Measurements from ENCODE around the gene EFEMP2.

EFEMP2 gene

GRCh38 chr11:65885231-65885630, 12.6 kb upstream of the EFEMP2 start:
- no peak overlapping the region for H3K9ac ChIP-seq
- H3K4me3 ChIP-seq (ENCODE audit: low read depth, low read length), result no peak overlapping the region
- no peaks in the 10 kb centered on the region for H3K36me3 ChIP-seq (ENCODE audit: control insufficient read depth, insufficient read depth, low read length)
- TF ChIP-seq, protein P1, sequence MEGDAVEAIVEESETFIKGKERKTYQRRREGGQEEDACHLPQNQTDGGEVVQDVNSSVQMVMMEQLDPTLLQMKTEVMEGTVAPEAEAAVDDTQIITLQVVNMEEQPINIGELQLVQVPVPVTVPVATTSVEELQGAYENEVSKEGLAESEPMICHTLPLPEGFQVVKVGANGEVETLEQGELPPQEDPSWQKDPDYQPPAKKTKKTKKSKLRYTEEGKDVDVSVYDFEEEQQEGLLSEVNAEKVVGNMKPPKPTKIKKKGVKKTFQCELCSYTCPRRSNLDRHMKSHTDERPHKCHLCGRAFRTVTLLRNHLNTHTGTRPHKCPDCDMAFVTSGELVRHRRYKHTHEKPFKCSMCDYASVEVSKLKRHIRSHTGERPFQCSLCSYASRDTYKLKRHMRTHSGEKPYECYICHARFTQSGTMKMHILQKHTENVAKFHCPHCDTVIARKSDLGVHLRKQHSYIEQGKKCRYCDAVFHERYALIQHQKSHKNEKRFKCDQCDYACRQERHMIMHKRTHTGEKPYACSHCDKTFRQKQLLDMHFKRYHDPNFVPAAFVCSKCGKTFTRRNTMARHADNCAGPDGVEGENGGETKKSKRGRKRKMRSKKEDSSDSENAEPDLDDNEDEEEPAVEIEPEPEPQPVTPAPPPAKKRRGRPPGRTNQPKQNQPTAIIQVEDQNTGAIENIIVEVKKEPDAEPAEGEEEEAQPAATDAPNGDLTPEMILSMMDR (IDR thresholded peaks at IDR 0.05), result no peak
- H3K4me2 ChIP-seq (ENCODE audit: low read length), result no peak overlapping the region
- H3K9me3 ChIP-seq (ENCODE audit: control insufficient read depth, low read length), result no peaks in the 10 kb centered on the region
- no peaks in the 10 kb centered on the region for H3K27me3 ChIP-seq (ENCODE audit: control insufficient read depth, insufficient read depth, low read length)
- H3K79me2 ChIP-seq, result no peaks in the 10 kb centered on the region
- H2AFZ ChIP-seq, result no peak overlapping the region
- no peak overlapping the region for H3K27ac ChIP-seq
- H3K4me1 ChIP-seq, result peaks cover 8% of the 10 kb centered on the region

- H3K36me3 ChIP-seq (ENCODE audit: control insufficient read depth, insufficient read depth, low read length), result no peaks in the 10 kb centered on the region
- H3K9me3 ChIP-seq (ENCODE audit: control insufficient read depth, low read length), result no peaks in the 10 kb centered on the region
- no peak overlapping the region for H3K4me3 ChIP-seq (ENCODE audit: low read depth, low read length)
- TF ChIP-seq, protein P1 (IDR thresholded peaks at IDR 0.05), result peak; percentile 90
- H3K4me2 ChIP-seq (ENCODE audit: low read length), result no peak overlapping the region
- H2AFZ ChIP-seq, result no peak overlapping the region
- peaks cover 5% of the 10 kb centered on the region for H3K4me1 ChIP-seq
- no peaks in the 10 kb centered on the region for H3K79me2 ChIP-seq
- no peak overlapping the region for H3K9ac ChIP-seq
- no peak overlapping the region for H3K27ac ChIP-seq
- no peaks in the 10 kb centered on the region for H3K27me3 ChIP-seq (ENCODE audit: control insufficient read depth, insufficient read depth, low read length)
Measured at GRCh38 chr11:65884716-65885092, 12.1 kb upstream of the EFEMP2 start.

DNA sequence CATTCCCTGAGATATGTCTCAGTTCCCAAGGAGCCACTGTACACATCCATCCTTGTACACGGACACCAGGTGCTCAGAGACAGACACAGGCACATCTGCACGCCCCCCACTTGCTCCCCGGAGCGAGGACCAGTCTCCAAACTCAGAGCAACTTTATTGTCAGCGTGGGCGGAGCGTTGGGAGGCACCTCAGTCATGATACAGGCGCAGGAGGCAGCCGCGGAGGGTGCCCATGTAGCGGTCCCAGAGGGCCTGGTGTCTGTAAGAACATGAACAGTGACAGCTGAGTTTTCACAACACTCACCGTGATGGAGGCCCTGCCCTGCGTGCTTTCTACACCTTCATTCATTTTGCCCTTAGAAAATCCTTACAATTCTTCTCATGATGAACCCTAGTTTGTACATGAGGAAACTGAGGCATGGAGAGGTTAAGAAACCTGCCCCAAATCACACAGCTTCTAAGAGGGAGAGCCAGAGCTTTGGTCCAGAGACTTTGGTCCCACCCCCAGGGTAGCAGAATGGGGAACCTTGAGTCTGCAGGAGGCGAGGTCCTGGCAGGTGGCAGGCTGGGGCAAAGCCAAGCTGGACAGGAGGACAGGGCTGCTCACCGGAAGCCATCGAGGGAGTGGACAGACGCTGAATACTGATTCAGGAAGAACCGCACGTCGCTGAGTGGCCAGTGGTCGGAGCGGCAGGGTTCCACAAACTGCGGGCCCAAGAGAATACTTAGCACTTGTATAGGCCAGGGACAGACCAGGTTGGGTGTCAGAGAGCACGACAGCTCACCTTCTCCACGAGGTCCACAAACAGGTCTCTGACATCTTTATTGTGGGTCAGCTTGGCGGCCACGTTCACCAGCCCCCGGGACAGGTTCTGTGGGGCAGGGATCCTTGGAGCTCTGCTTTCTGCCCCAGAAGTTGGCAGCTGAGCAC, 11.5 kb upstream of the EFEMP2 start:
- H3K27ac ChIP-seq, result no peak overlapping the region
- H3K9me3 ChIP-seq (ENCODE audit: control insufficient read depth, low read length), result no peaks in the 10 kb centered on the region
- TF ChIP-seq, protein P1 (IDR thresholded peaks at IDR 0.05), result no peak
- H3K4me2 ChIP-seq (ENCODE audit: low read length), result no peak overlapping the region
- no peaks in the 10 kb centered on the region for H3K36me3 ChIP-seq (ENCODE audit: control insufficient read depth, insufficient read depth, low read length)
- no peaks in the 10 kb centered on the region for H3K79me2 ChIP-seq
- H3K9ac ChIP-seq, result no peak overlapping the region
- H3K4me1 ChIP-seq, result peaks cover 5% of the 10 kb centered on the region
- H3K27me3 ChIP-seq (ENCODE audit: control insufficient read depth, insufficient read depth, low read length), result no peaks in the 10 kb centered on the region
- no peak overlapping the region for H3K4me3 ChIP-seq (ENCODE audit: low read depth, low read length)
- H2AFZ ChIP-seq, result no peak overlapping the region

- H3K27me3 ChIP-seq (ENCODE audit: control insufficient read depth, insufficient read depth, low read length), result no peaks in the 10 kb centered on the region
- peaks cover 5% of the 10 kb centered on the region for H3K4me1 ChIP-seq
- H3K4me2 ChIP-seq (ENCODE audit: low read length), result no peak overlapping the region
- TF ChIP-seq, protein P1 (IDR thresholded peaks at IDR 0.05), result no peak
- H3K27ac ChIP-seq, result no peak overlapping the region
- H3K79me2 ChIP-seq, result no peaks in the 10 kb centered on the region
- H3K9ac ChIP-seq, result no peak overlapping the region
- no peak overlapping the region for H3K4me3 ChIP-seq (ENCODE audit: low read depth, low read length)
- no peaks in the 10 kb centered on the region for H3K36me3 ChIP-seq (ENCODE audit: control insufficient read depth, insufficient read depth, low read length)
- no peaks in the 10 kb centered on the region for H3K9me3 ChIP-seq (ENCODE audit: control insufficient read depth, low read length)
- H2AFZ ChIP-seq, result no peak overlapping the region
Measured at GRCh38 chr11:65883058-65883761, 10.6 kb upstream of the EFEMP2 start.
